Endodermal cell (in vitro differentiated cells): Measurements from ENCODE around the gene TGIF1. TPM values are rescaled to one million over a fixed set of nuclear protein-coding genes. Genes with fewer than 3 reads are reported as not detected.
A peak's percentile ranks its signal among the peaks of the same experiment; 100 is the strongest.

Source experiments
- DNase-seq: peaks from one replicate; pipeline ENCODE4 v3.0.0-alpha.2; 2017
- H3K27ac ChIP-seq: 2 replicates; pipeline ENCODE4 v1.5.1; 2013; ENCODE audit warnings: mild to moderate bottlenecking, low read depth, low read length, moderate library complexity
- H3K27me3 ChIP-seq: 2 replicates; pipeline ENCODE4 v1.6.1; 2013; ENCODE audit warnings: mild to moderate bottlenecking, low read length, moderate library complexity; ENCODE audit not compliant: insufficient read depth, control insufficient read depth, poor library complexity, severe bottlenecking
- H3K36me3 ChIP-seq: 2 replicates; pipeline ENCODE4 v1.7.0; 2013; ENCODE audit warnings: mild to moderate bottlenecking, low read length, moderate library complexity; ENCODE audit not compliant: control insufficient read depth, insufficient read depth
- H3K4me1 ChIP-seq: one replicate; pipeline ENCODE4 v1.7.0; 2013; ENCODE audit warnings: low read length; ENCODE audit not compliant: control insufficient read depth, insufficient read depth
- H3K4me3 ChIP-seq: 2 replicates; pipeline ENCODE4 v1.5.1; 2013; ENCODE audit warnings: mild to moderate bottlenecking, low read length, moderate library complexity
- H3K9ac ChIP-seq: 2 replicates; pipeline ENCODE4 v1.6.1; 2013; ENCODE audit warnings: mild to moderate bottlenecking, low read length, moderate library complexity; ENCODE audit not compliant: poor library complexity, severe bottlenecking; ENCODE audit errors: extremely low read depth
- H3K9me3 ChIP-seq: 2 replicates; pipeline ENCODE4 v1.6.1; 2013; ENCODE audit warnings: mild to moderate bottlenecking, low read length, moderate library complexity; ENCODE audit not compliant: control insufficient read depth
- H3K27ac Mint-ChIP-seq: 2 replicates; pipeline ENCODE4 v1.8.0; 2020; ENCODE audit warnings: mixed read lengths
- H3K27me3 Mint-ChIP-seq: 2 replicates; pipeline ENCODE4 v1.8.0; 2021; ENCODE audit warnings: mild to moderate bottlenecking, mixed read lengths; ENCODE audit not compliant: insufficient read depth
- H3K36me3 Mint-ChIP-seq: 2 replicates; pipeline ENCODE4 v1.8.0; 2020; ENCODE audit warnings: low read depth, mixed read lengths
- H3K4me1 Mint-ChIP-seq: 2 replicates; pipeline ENCODE4 v1.8.0; 2020; ENCODE audit warnings: mixed read lengths
- H3K4me3 Mint-ChIP-seq: 2 replicates; pipeline ENCODE4 v1.8.0; 2020; ENCODE audit warnings: mild to moderate bottlenecking, moderate library complexity, mixed read lengths
- H3K9me3 Mint-ChIP-seq: 2 replicates; pipeline ENCODE4 v1.8.0; 2020; ENCODE audit warnings: mild to moderate bottlenecking, mixed read lengths
- CTCF ChIP-seq: fragments of 200-600 bp; sonication (generic); conservative IDR thresholded peaks from 2 replicates; pipeline ENCODE4 v1.5.0; 2021; ENCODE audit warnings: antibody characterized with exemption, mild to moderate bottlenecking
- WGBS, 2 experiments: methylation state at CpG; one replicate each; pipeline versions ENCODE4 v1.1.5 to v1.1.7; 2013; ENCODE audit warnings: missing lambda C conversion rate in 2 of 2, mixed read lengths in 1 of 2; ENCODE audit not compliant: insufficient coverage in 1 of 2, insufficient read length in 1 of 2; 5-methylcytosine and 5-hydroxymethylcytosine counted together
- total RNA-seq, 2 donors: library from RNA; stranded (reverse); fragmentation: NEBNext Ultra II Directional in 1 of 2; extraction: Animal tissue kit (Norgen Biotek cat#: 25700) in 1 of 2; gene quantifications; 2 replicates in 1 of 2; 3 replicates in 1 of 2; pipeline ENCODE4 v1.2.1, GENCODE V29; 2021

TGIF1 gene
- total RNA-seq, 2 donors from 2014 or later: 417 to 575 TPM

- Histone ChIP-seq H3K36me3 (peaks cover 3% of the 10 kb centered on the region), H3K4me3 (no peak overlapping the region), H3K27ac (no peak overlapping the region), H3K9me3 (no peaks in the 10 kb centered on the region), H3K9ac (no peak overlapping the region), H3K4me1 (peaks cover 8% of the 10 kb centered on the region), H3K27me3 (no peaks in the 10 kb centered on the region)
- Mint-ChIP-seq H3K9me3 (no peaks in the 10 kb centered on the region), H3K27me3 (no peaks in the 10 kb centered on the region), H3K36me3 (peaks cover 10% of the 10 kb centered on the region), H3K4me3 (no peak overlapping the region), H3K27ac (peak overlapping the region; percentile 80), H3K4me1 (peaks cover 31% of the 10 kb centered on the region)
- WGBS, 2 experiments: 18 to 28% methylated on average over 2 of the region's 2 CpGs
- DNase-seq: peak; percentile 81
- TF ChIP-seq CTCF: no peak
These were observed 16.9 kb downstream of the TGIF1 start for GRCh38 chr18:3466872-3467271.

- WGBS, 2 experiments: 96 to 97% methylated on average over 8 to 9 of the region's 9 CpGs
- H3K36me3 Mint-ChIP-seq: peaks cover 11% of the 10 kb centered on the region
- TF ChIP-seq CTCF: peak; percentile 69
- Histone ChIP-seq H3K9ac (no peak overlapping the region), H3K36me3 (no peaks in the 10 kb centered on the region), H3K27me3 (no peaks in the 10 kb centered on the region), H3K27ac (no peak overlapping the region), H3K4me1 (peaks cover 8% of the 10 kb centered on the region), H3K4me3 (no peak overlapping the region), H3K9me3 (no peaks in the 10 kb centered on the region)
- H3K27me3 Mint-ChIP-seq: no peaks in the 10 kb centered on the region
- no peak for DNase-seq
- H3K4me1 Mint-ChIP-seq: peaks cover 26% of the 10 kb centered on the region
- no peaks in the 10 kb centered on the region for H3K9me3 Mint-ChIP-seq
- no peak overlapping the region for H3K4me3 Mint-ChIP-seq
- no peak overlapping the region for H3K27ac Mint-ChIP-seq
These were observed 18.2 kb downstream of the TGIF1 start for GRCh38 chr18:3468066-3468705.

- DNase-seq: peak; percentile 70
- TF ChIP-seq CTCF: no peak
- peaks cover 11% of the 10 kb centered on the region for H3K36me3 Mint-ChIP-seq
- peaks cover 2% of the 10 kb centered on the region for H3K9me3 Mint-ChIP-seq
- no peaks in the 10 kb centered on the region for H3K36me3 ChIP-seq
- no peaks in the 10 kb centered on the region for H3K9me3 ChIP-seq
- H3K4me3 Mint-ChIP-seq: no peak overlapping the region
- H3K4me3 ChIP-seq: no peak overlapping the region
- H3K27ac ChIP-seq: no peak overlapping the region
- H3K4me1 ChIP-seq: peaks cover 8% of the 10 kb centered on the region
- no peaks in the 10 kb centered on the region for H3K27me3 ChIP-seq
- no peaks in the 10 kb centered on the region for H3K27me3 Mint-ChIP-seq
- H3K4me1 Mint-ChIP-seq: peaks cover 26% of the 10 kb centered on the region
- WGBS, 2 experiments: 83 to 98% methylated on average over 3 to 6 of the region's 8 CpGs
- no peak overlapping the region for H3K9ac ChIP-seq
- H3K27ac Mint-ChIP-seq: peak overlapping the region; percentile 52
These were observed 18.9 kb downstream of the TGIF1 start for GRCh38 chr18:3468833-3469232.
